Stimulated activated CD8-positive, alpha-beta memory T cell treated with anti-CD3 and anti-CD28 coated beads, Interleukin-7, amount 100 ng/mL, for 24 hours (primary cell): Measurements from ENCODE around the gene LMTK3.

ENCODE experiments used
- DNase-seq: peaks from one replicate; pipeline ENCODE4 v3.0.0-alpha.2; 2020; ENCODE audit warnings: low read depth

The LMTK3 gene

GRCh38 chr19:48508729-48509411 is 2.8 kb downstream of the LMTK3 start:
- DNase-seq, result no peak

- no peak for DNase-seq
Measured at GRCh38 chr19:48507911-48508439, 3.7 kb downstream of the LMTK3 start.

- no peak for DNase-seq
Measured at GRCh38 chr19:48506138-48506733, 5.4 kb downstream of the LMTK3 start.

GRCh38 chr19:48502350-48503018 is 9.2 kb downstream of the LMTK3 start:
- no peak for DNase-seq

- DNase-seq, result no peak
Measured at GRCh38 chr19:48501494-48502349, 9.9 kb downstream of the LMTK3 start.

GRCh38 chr19:48500830-48501493 is 10.7 kb downstream of the LMTK3 start:
- no peak for DNase-seq

- DNase-seq, result no peak
Measured at GRCh38 chr19:48499316-48500090, 12.1 kb downstream of the LMTK3 start.

- DNase-seq, result no peak
Measured at GRCh38 chr19:48498595-48499311, 12.9 kb downstream of the LMTK3 start.

GRCh38 chr19:48497728-48498594 is 13.7 kb downstream of the LMTK3 start:
- no peak for DNase-seq

- no peak for DNase-seq
Measured at GRCh38 chr19:48496959-48497727, 14.5 kb downstream of the LMTK3 start.

GRCh38 chr19:48495396-48495795 is 16.2 kb downstream of the LMTK3 start:
- DNase-seq, result no peak

GRCh38 chr19:48493718-48494401 is 17.8 kb downstream of the LMTK3 start:
- DNase-seq, result no peak

- DNase-seq, result peak; percentile 61
Measured at GRCh38 chr19:48492925-48493717, 18.5 kb downstream of the LMTK3 start.

- no peak for DNase-seq
Measured at GRCh38 chr19:48491793-48492123, 19.9 kb downstream of the LMTK3 start.

- DNase-seq, result no peak
Measured at GRCh38 chr19:48490981-48491792, 20.4 kb downstream of the LMTK3 start.

GRCh38 chr19:48489608-48490216 is 21.9 kb downstream of the LMTK3 start:
- peak; percentile 77 for DNase-seq
